GM12873 (cell line): ENCODE results near the gene KCNQ1.

Experiments used
- CTCF ChIP-seq: IDR thresholded peaks from 2 replicates; pipeline ENCODE4 v1.5.1; 2012; ENCODE audit warnings: low read depth, mild to moderate bottlenecking, moderate library complexity, low read length, control low read depth; ENCODE audit not compliant: insufficient read depth; ENCODE audit errors: missing control alignments

KCNQ1 gene

GRCh38 chr11:2800655-2801531, 356.1 kb downstream of the KCNQ1 start:
- TF ChIP-seq CTCF = no peak

- no peak for TF ChIP-seq CTCF
Measured at GRCh38 chr11:2801711-2802388, 357.0 kb downstream of the KCNQ1 start.

GRCh38 chr11:2802389-2803185, 357.8 kb downstream of the KCNQ1 start:
- TF ChIP-seq CTCF = no peak

- no peak for TF ChIP-seq CTCF
Measured at GRCh38 chr11:2803186-2804091, 358.6 kb downstream of the KCNQ1 start.

GRCh38 chr11:2804189-2804588, 359.4 kb downstream of the KCNQ1 start:
- TF ChIP-seq CTCF = no peak

- TF ChIP-seq CTCF = no peak
Measured at GRCh38 chr11:2804701-2805387, 360.0 kb downstream of the KCNQ1 start.
